DMS53 treated with DMSO at 0.1 percent for 48 hours (cell line): Measurements from ENCODE around the gene AURKAIP1.

Experiments used
- DNase-seq: peaks from one replicate; lab custom pipeline; 2025; ENCODE audit not compliant: unreplicated experiment; lab: John Stamatoyannopoulos, UW

Gene AURKAIP1

GRCh38 chr1:1335283-1335682 is 39.7 kb downstream of the AURKAIP1 start:
- DNase-seq = no peak

- no peak for DNase-seq
Observed at GRCh38 chr1:1334835-1335234, 40.2 kb downstream of the AURKAIP1 start.

- no peak for DNase-seq
Observed at GRCh38 chr1:1333551-1334241, 41.3 kb downstream of the AURKAIP1 start.

- DNase-seq = no peak
Observed at GRCh38 chr1:1332774-1333480, 42.1 kb downstream of the AURKAIP1 start.

GRCh38 chr1:1332031-1332755 is 42.8 kb downstream of the AURKAIP1 start:
- peak; percentile 46 for DNase-seq

GRCh38 chr1:1331068-1331965 is 43.7 kb downstream of the AURKAIP1 start, which contains the start of gene TAS1R3:
TSS of gene TAS1R3 (plus strand) at chr1:1331280. CDS start at chr1:1331346, 66 bp downstream.
- DNase-seq = peak; percentile 46

GRCh38 chr1:1330366-1331067 is 44.5 kb downstream of the AURKAIP1 start:
- no peak for DNase-seq

- no peak for DNase-seq
Observed at GRCh38 chr1:1329304-1330210, 45.5 kb downstream of the AURKAIP1 start.

GRCh38 chr1:1328254-1328653 is 46.8 kb downstream of the AURKAIP1 start:
- DNase-seq = no peak

- DNase-seq = no peak
Observed at GRCh38 chr1:1327291-1327690, 47.7 kb downstream of the AURKAIP1 start.

- DNase-seq = no peak
Observed at GRCh38 chr1:1326075-1326605, 48.9 kb downstream of the AURKAIP1 start.

- no peak for DNase-seq
Observed at GRCh38 chr1:1325288-1326074, 49.5 kb downstream of the AURKAIP1 start.

- peak; percentile 86 for DNase-seq
Observed at GRCh38 chr1:1324524-1325287, 50.3 kb downstream of the AURKAIP1 start, which contains the start of the genes CPTP and INTS11. TSS of gene CPTP (plus strand) at chr1:1324802. CDS start at chr1:1326911, 2,109 bp downstream. TSS of gene INTS11 (minus strand) at chr1:1324660. CDS start at chr1:1324608, 52 bp downstream.

GRCh38 chr1:1324084-1324523 is 50.9 kb downstream of the AURKAIP1 start:
- DNase-seq = no peak
